Liver (tissue), 3 donors: Measurements from ENCODE around the gene INPP5K.

Experiments
- CTCF ChIP-seq: fragments of 150-350 bp; IDR thresholded peaks from 2 replicates; pipeline ENCODE4 v1.5.1; 2017; ENCODE audit warnings: improper control_type of control experiment, low read depth, low read length; ENCODE audit not compliant: missing input control
- FOXA2 ChIP-seq: IDR thresholded peaks from 2 replicates; pipeline ENCODE4 v1.6.1; 2016; ENCODE audit warnings: antibody characterized with exemption
- GABPA ChIP-seq, 2 donors: IDR thresholded peaks in 1 of 2; conservative IDR thresholded peaks in 1 of 2; 2 replicates each; pipeline ENCODE4 v1.6.1; 2016; ENCODE audit warnings: antibody characterized with exemption in 2 of 2, mild to moderate bottlenecking in 1 of 2, moderate library complexity in 1 of 2
- JUND ChIP-seq, 2 donors: IDR thresholded peaks; 2 replicates each; pipeline ENCODE4 v1.6.1; 2016; ENCODE audit warnings: antibody characterized with exemption in 2 of 2
- NR2F2 ChIP-seq: IDR thresholded peaks from 2 replicates; pipeline ENCODE4 v1.6.1; 2016; ENCODE audit warnings: antibody characterized with exemption
- RAD21 ChIP-seq, 2 donors: IDR thresholded peaks; 2 replicates each; pipeline ENCODE4 v1.6.1; 2016; ENCODE audit warnings: antibody characterized with exemption in 2 of 2, mild to moderate bottlenecking in 2 of 2
- REST ChIP-seq: IDR thresholded peaks from 2 replicates; pipeline ENCODE4 v1.6.1; 2016; ENCODE audit warnings: antibody characterized with exemption, mild to moderate bottlenecking
- YY1 ChIP-seq: IDR thresholded peaks from 2 replicates; pipeline ENCODE4 v1.6.1; 2016; ENCODE audit warnings: antibody characterized with exemption, mild to moderate bottlenecking
- TF ChIP-seq, protein P1 (sequence below): IDR thresholded peaks from 2 replicates; pipeline ENCODE4 v1.6.1; 2016; ENCODE audit warnings: antibody characterized with exemption
- TF ChIP-seq, protein P2 (sequence below): IDR thresholded peaks from 2 replicates; pipeline ENCODE4 v1.6.1; 2016; ENCODE audit warnings: antibody characterized with exemption
- donor health status: healthy.
- donor health status: healthy.

GRCh38 chr17:1481736-1482135 lies 34.7 kb downstream of the INPP5K start:
- TF ChIP-seq YY1, result no peak
- TF ChIP-seq CTCF, result no peak
- TF ChIP-seq RAD21 (IDR thresholded peaks at IDR 0.05), result no peak
- TF ChIP-seq, protein P1, sequence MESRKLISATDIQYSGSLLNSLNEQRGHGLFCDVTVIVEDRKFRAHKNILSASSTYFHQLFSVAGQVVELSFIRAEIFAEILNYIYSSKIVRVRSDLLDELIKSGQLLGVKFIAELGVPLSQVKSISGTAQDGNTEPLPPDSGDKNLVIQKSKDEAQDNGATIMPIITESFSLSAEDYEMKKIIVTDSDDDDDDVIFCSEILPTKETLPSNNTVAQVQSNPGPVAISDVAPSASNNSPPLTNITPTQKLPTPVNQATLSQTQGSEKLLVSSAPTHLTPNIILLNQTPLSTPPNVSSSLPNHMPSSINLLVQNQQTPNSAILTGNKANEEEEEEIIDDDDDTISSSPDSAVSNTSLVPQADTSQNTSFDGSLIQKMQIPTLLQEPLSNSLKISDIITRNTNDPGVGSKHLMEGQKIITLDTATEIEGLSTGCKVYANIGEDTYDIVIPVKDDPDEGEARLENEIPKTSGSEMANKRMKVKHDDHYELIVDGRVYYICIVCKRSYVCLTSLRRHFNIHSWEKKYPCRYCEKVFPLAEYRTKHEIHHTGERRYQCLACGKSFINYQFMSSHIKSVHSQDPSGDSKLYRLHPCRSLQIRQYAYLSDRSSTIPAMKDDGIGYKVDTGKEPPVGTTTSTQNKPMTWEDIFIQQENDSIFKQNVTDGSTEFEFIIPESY, result no peak
- no peak for TF ChIP-seq JUND (IDR thresholded peaks at IDR 0.05)
- no peak for TF ChIP-seq GABPA (IDR thresholded peaks at IDR 0.05 in 1 of 2, conservative IDR thresholded peaks at IDR 0.05 in 1 of 2)
- TF ChIP-seq, protein P2, sequence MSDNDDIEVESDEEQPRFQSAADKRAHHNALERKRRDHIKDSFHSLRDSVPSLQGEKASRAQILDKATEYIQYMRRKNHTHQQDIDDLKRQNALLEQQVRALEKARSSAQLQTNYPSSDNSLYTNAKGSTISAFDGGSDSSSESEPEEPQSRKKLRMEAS, result no peak
- TF ChIP-seq FOXA2, result no peak
- TF ChIP-seq REST, result no peak
- TF ChIP-seq NR2F2, result no peak
